Measurements from ENCODE around the gene MAST3.

The MAST3 gene

GRCh38 chr19:18137242-18137641 lies 39.7 kb downstream of the MAST3 start:
- no peaks in the 10 kb centered on the region for H3K9me3 ChIP-seq (ENCODE audit: insufficient read depth, low read length)
- H4K20me1 ChIP-seq (ENCODE audit: low read depth, low read length), result no peaks in the 10 kb centered on the region
- no peak overlapping the region for H3K9ac ChIP-seq (ENCODE audit: low read length)
- peaks cover 11% of the 10 kb centered on the region; the same call in 1 of the 2 replicates for H3K36me3 ChIP-seq (ENCODE audit: low read length)
- no peak overlapping the region for H3K27ac ChIP-seq (ENCODE audit: low read depth, low read length)
- TF ChIP-seq EZH2phosphoT487 (conservative IDR thresholded peaks at IDR 0.05; ENCODE audit: low read length) (no peak), CTCF (IDR thresholded peaks at IDR 0.05; ENCODE audit: insufficient read depth, low read length, poor library complexity, severe bottlenecking) (no peak)
- no peak overlapping the region for H3K4me3 ChIP-seq (ENCODE audit: insufficient read depth, low read length, poor library complexity, severe bottlenecking)
- no peaks in the 10 kb centered on the region for H3K9me2 ChIP-seq (replicated peaks; ENCODE audit: insufficient read depth, low read length)
- H3K4me2 ChIP-seq (ENCODE audit: low read depth, low read length, poor library complexity, severe bottlenecking), result no peak overlapping the region
- no peaks in the 10 kb centered on the region for H3K79me2 ChIP-seq (ENCODE audit: insufficient read depth, low read length)
- H2AFZ ChIP-seq (ENCODE audit: low read depth, low read length, severe bottlenecking), result no peak overlapping the region
- H3K27me3 ChIP-seq (ENCODE audit: low read length), result no peaks in the 10 kb centered on the region
- H3F3A ChIP-seq (ENCODE audit: insufficient read depth), result no peaks in the 10 kb centered on the region

- no peak overlapping the region for H3K27ac ChIP-seq (ENCODE audit: low read depth, low read length)
- H3K9me3 ChIP-seq (ENCODE audit: insufficient read depth, low read length), result no peaks in the 10 kb centered on the region
- TF ChIP-seq CTCF (IDR thresholded peaks at IDR 0.05; ENCODE audit: insufficient read depth, low read length, poor library complexity, severe bottlenecking), result no peak
- no peak for TF ChIP-seq EZH2phosphoT487 (conservative IDR thresholded peaks at IDR 0.05; ENCODE audit: low read length)
- H4K20me1 ChIP-seq (ENCODE audit: low read depth, low read length), result no peaks in the 10 kb centered on the region
- H3K36me3 ChIP-seq (ENCODE audit: low read length), result peaks cover 8% of the 10 kb centered on the region; the same call in 1 of the 2 replicates
- H3K79me2 ChIP-seq (ENCODE audit: insufficient read depth, low read length), result no peaks in the 10 kb centered on the region
- H3K4me2 ChIP-seq (ENCODE audit: low read depth, low read length, poor library complexity, severe bottlenecking), result no peak overlapping the region
- no peaks in the 10 kb centered on the region for H3F3A ChIP-seq (ENCODE audit: insufficient read depth)
- H2AFZ ChIP-seq (ENCODE audit: low read depth, low read length, severe bottlenecking), result no peak overlapping the region
- H3K9me2 ChIP-seq (replicated peaks; ENCODE audit: insufficient read depth, low read length), result no peaks in the 10 kb centered on the region
- H3K4me3 ChIP-seq (ENCODE audit: insufficient read depth, low read length, poor library complexity, severe bottlenecking), result no peak overlapping the region
- H3K9ac ChIP-seq (ENCODE audit: low read length), result no peak overlapping the region
- H3K27me3 ChIP-seq (ENCODE audit: low read length), result no peaks in the 10 kb centered on the region
Observed at GRCh38 chr19:18137657-18138339, 40.2 kb downstream of the MAST3 start.

- Histone ChIP-seq H3K4me2 (ENCODE audit: low read depth, low read length, poor library complexity, severe bottlenecking) (no peak overlapping the region), H3K27me3 (ENCODE audit: low read length) (no peaks in the 10 kb centered on the region), H2AFZ (ENCODE audit: low read depth, low read length, severe bottlenecking) (no peak overlapping the region), H3K9ac (ENCODE audit: low read length) (no peak overlapping the region), H3K27ac (ENCODE audit: low read depth, low read length) (no peak overlapping the region), H3K4me3 (ENCODE audit: insufficient read depth, low read length, poor library complexity, severe bottlenecking) (no peak overlapping the region), H3K9me2 (replicated peaks; ENCODE audit: insufficient read depth, low read length) (no peaks in the 10 kb centered on the region), H3K36me3 (ENCODE audit: low read length) (peaks cover 6% of the 10 kb centered on the region; the same call in 1 of the 2 replicates), H3K9me3 (ENCODE audit: insufficient read depth, low read length) (no peaks in the 10 kb centered on the region), H3F3A (ENCODE audit: insufficient read depth) (no peaks in the 10 kb centered on the region), H3K79me2 (ENCODE audit: insufficient read depth, low read length) (no peaks in the 10 kb centered on the region), H4K20me1 (ENCODE audit: low read depth, low read length) (no peaks in the 10 kb centered on the region)
- TF ChIP-seq CTCF (IDR thresholded peaks at IDR 0.05; ENCODE audit: insufficient read depth, low read length, poor library complexity, severe bottlenecking), result no peak
- no peak for TF ChIP-seq EZH2phosphoT487 (conservative IDR thresholded peaks at IDR 0.05; ENCODE audit: low read length)
Observed at GRCh38 chr19:18140473-18140872, 42.9 kb downstream of the MAST3 start.

Data from SU-DHL-6 (cell line).